ENCODE results near the gene WDR87.
"Not testable (repeated sequence)": the region's sequence is repeated elsewhere in the genome, so short reads cannot be mapped to it uniquely, and the experiment has no call there.

Gene WDR87

DNA sequence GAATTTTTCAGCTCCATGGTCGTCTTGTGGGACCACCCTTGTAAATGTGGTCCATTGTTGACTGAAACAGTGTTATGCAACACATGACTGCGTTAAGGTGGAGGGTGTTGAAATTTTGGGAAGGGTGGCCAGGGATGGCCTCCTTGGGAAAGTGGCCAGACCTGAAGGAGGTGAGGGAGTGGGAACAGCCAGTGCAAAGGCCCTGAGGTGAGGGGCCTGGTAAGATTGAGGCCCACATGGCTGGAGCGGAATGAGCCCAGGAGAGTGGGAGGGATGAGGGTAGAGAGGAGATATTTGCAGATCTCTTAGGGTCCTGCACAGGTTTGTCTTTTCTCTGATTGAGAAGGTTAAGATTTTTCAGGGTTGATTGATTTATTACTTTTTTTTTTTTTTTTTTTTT is 18.8 kb upstream of the WDR87 start:
- Histone ChIP-seq H3K36me3 (no peaks in the 10 kb centered on the region), H3K27ac (no peak overlapping the region), H3K27me3 (no peaks in the 10 kb centered on the region), H3K9me3 (no peaks in the 10 kb centered on the region), H3K4me1 (no peaks in the 10 kb centered on the region), H3K4me3 (no peak overlapping the region)
- DNase-seq = no peak
- intact Hi-C loops (cut with DNase I; ENCODE audit: low total_unique reads) = no loop called here
- TF ChIP-seq, protein P1, sequence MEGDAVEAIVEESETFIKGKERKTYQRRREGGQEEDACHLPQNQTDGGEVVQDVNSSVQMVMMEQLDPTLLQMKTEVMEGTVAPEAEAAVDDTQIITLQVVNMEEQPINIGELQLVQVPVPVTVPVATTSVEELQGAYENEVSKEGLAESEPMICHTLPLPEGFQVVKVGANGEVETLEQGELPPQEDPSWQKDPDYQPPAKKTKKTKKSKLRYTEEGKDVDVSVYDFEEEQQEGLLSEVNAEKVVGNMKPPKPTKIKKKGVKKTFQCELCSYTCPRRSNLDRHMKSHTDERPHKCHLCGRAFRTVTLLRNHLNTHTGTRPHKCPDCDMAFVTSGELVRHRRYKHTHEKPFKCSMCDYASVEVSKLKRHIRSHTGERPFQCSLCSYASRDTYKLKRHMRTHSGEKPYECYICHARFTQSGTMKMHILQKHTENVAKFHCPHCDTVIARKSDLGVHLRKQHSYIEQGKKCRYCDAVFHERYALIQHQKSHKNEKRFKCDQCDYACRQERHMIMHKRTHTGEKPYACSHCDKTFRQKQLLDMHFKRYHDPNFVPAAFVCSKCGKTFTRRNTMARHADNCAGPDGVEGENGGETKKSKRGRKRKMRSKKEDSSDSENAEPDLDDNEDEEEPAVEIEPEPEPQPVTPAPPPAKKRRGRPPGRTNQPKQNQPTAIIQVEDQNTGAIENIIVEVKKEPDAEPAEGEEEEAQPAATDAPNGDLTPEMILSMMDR (IDR thresholded peaks at IDR 0.05) = no peak

DNA sequence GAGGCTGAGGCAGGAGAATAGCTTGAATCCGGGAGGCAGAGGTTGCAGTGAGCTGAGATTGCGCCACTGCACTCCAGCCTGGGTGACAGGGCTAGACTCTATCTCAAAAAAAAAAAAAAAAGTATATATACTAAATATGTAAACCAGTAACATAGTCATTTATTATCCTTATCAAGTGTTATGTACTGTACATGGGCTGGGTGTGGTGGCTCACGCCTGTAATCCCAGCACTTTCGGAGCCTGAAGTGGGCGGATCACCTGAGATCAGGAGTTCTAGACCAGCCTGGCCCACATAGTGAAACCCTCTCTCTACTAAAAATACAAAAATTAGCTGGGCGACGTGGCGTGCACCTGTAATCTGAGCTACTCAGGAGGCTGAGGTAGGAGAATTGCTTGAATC is 18.2 kb upstream of the WDR87 start:
- DNase-seq; H3K9me3 ChIP-seq; H3K36me3 ChIP-seq; intact Hi-C loops (cut with DNase I; ENCODE audit: low total_unique reads); H3K4me1 ChIP-seq; H3K27ac ChIP-seq; H3K27me3 ChIP-seq; H3K4me3 ChIP-seq: not testable (repeated sequence)

DNA sequence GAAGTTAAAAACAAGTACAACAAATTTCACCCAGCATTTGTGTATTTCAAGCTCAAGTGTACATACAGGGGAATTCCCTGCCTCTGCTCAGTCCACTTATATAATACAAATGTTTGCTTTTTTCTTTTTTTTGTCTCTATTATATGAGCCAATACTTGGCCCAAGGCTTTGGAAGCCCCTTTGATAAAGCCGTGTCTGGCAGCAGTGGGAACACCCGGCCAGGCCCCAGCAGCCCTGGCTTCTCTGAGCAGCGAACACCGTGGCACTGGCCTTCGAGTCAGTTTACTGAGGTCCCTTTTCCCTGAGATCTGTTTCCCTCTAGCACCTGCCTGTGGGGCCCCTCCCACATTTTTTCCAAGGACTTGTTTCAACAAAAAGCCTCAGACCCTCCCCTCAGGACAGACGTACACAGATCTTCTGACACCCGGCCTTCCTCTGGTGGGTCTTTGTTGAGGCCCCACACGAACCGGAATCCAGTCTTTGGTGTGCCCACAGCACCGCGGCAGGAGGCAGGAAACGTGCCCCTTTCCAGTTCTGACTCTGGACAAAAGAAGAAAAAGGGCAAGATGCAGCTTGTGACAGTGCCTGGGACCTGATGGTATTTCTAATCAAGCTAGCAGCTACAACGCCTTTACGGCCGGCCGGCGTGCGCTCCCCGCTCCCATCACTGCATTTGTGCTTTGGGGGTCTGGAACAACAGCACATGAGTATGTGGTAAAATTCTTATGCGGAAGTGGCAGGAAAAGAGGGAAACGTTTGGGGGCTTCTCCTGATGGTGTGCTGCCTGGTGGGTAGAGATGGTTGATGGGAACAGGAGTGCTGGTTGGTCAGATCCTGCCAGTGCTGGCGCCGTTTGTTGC is 14.4 kb upstream of the WDR87 start:
- Histone ChIP-seq H3K27ac (no peak overlapping the region), H3K4me1 (no peaks in the 10 kb centered on the region), H3K36me3 (no peaks in the 10 kb centered on the region), H3K4me3 (no peak overlapping the region), H3K27me3 (no peaks in the 10 kb centered on the region), H3K9me3 (no peaks in the 10 kb centered on the region)
- TF ChIP-seq, protein P1 (IDR thresholded peaks at IDR 0.05) = no peak
- intact Hi-C loops (cut with DNase I; ENCODE audit: low total_unique reads) = no loop called here
- no peak for DNase-seq

DNA sequence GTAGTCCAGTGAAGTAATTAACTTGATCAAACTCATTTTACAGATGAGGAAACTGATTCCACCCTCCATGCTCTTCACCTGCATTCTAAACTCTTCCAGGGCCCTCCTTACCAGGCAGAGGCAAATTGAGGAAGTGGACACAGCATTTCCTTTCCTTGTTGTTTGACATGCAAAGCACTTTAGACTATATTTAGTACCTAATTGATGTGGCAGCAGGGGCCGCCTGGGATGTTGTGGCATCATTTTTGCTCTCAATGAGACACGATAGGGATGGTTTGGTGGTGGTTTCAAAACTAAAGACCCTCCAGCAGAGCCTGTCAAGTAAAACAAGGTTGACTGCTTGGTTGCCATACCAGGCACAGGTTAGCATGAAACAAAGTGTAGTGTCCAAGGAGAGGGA is 8.5 kb upstream of the WDR87 start:
- DNase-seq = no peak
- intact Hi-C loops (cut with DNase I; ENCODE audit: low total_unique reads) = no loop called here
- Histone ChIP-seq H3K4me1 (no peaks in the 10 kb centered on the region), H3K4me3 (no peak overlapping the region), H3K27me3 (no peaks in the 10 kb centered on the region), H3K36me3 (no peaks in the 10 kb centered on the region), H3K27ac (no peak overlapping the region), H3K9me3 (no peaks in the 10 kb centered on the region)
- TF ChIP-seq, protein P1 (IDR thresholded peaks at IDR 0.05) = no peak

DNA sequence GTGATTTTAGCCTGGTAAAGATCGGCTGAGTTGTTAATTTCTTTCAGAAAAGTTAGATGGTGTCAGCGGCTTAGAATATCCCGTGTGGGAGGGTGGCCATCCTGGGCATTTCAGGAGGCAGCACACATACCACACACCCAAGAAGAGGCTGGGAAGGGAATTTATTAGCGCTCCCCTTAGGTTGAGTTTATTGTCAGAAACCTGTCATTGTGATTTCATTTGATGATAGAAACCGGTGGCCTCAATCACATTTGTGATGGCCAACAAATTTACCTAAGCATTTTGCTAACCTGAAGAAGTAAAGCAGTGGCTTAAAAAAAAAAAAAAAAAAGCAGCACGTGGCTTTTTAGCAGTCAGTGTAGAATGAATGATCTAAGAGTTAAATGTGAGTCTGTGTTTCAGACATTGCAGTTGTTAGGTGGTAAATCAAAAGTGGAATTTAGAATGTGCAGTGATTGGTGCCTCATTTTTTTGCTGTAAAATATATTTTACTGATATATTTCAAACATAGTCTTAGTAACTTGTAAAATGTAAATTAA is 3.3 kb upstream of the WDR87 start:
- no peaks in the 10 kb centered on the region for H3K9me3 ChIP-seq
- intact Hi-C loops (cut with DNase I; ENCODE audit: low total_unique reads) = loop anchor here (10.0 kb wide), 2 partner anchors 315 to 425 kb away; partner anchors contain the start of genes CATSPERG and DPF1
- H3K4me3 ChIP-seq = no peak overlapping the region

More for the DNA sequence above, 3.3 kb upstream of the WDR87 start:
- Histone ChIP-seq H3K36me3 (no peaks in the 10 kb centered on the region), H3K4me1 (peaks cover 0 to 21% (median 11%) of the 10 kb centered on the region in 4 donors), H3K27ac (no peak overlapping the region), H3K27me3 (no peaks in the 10 kb centered on the region)
- TF ChIP-seq, protein P1 (IDR thresholded peaks at IDR 0.05) = no peak
- DNase-seq = no peak
